HG03558 (cell line): ENCODE measurements around the gene PDZD2.
"Not testable (repeated sequence)": the region's sequence is repeated elsewhere in the genome, so short reads cannot be mapped to it uniquely, and the experiment has no call there.

Experiments
- ATAC-seq: cut with Tn5 transposase; IDR thresholded peaks from one replicate; pipeline ENCODE4 v1.9.1; 2021; ENCODE audit warnings: moderate number of reproducible peaks; ENCODE audit not compliant: unreplicated experiment; ENCODE audit errors: extremely low read depth

The PDZD2 gene

GRCh38 chr5:31638748-31639418 lies at the start of gene PDZD2:
TSS of gene PDZD2 (plus strand) at chr5:31639131.
- ATAC-seq, result peak; percentile 69

GRCh38 chr5:31593665-31594064 lies 45.3 kb upstream of the PDZD2 start:
- ATAC-seq, result no peak

- ATAC-seq, result no peak
Observed at GRCh38 chr5:31596354-31596753, 42.6 kb upstream of the PDZD2 start.

DNA sequence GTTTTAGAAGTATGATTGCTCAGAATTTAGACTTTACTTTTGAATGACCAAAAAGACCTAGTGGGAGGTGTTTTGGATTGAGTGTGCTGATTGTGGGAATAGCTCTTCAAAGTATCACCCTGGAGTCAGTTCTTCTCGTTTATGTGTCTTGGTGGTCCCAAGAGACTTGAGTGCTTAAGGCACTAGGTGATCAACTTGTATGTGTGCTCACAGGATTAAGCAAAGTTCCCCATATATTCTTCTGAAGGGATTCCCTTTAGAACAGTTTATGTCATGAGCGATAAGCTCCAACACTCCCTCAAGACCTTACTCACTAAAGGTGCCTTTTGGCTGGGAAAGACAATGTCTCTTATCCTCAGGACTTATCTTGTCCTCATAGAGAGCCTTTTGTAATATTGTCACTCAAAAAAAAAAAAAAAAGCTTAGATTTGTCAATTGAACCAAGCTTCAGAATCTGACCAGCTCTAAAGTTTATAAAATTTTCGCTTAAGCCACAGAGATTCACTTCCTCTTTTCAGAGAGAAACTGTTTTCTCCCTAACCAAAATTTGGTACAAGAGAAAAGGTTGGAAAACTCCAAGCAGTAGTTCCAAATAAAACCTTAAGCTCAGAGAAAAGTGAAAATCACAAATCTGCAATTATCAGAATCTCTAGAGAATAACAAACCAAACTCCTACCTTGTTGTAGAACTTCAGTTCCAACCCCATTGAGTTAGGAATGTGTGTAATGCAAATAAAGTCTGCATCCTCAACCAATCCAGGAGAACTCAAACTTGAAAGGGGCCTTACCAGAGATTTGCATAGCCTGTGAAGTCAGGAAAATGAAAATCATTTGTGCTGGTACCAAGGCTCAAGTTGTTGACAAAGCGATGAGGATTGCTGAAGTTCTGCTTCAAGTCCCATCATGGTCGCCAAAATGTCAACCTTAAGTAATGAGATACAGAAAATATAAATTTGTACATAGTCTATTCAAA lies 40.0 kb upstream of the PDZD2 start:
- no peak for ATAC-seq

DNA sequence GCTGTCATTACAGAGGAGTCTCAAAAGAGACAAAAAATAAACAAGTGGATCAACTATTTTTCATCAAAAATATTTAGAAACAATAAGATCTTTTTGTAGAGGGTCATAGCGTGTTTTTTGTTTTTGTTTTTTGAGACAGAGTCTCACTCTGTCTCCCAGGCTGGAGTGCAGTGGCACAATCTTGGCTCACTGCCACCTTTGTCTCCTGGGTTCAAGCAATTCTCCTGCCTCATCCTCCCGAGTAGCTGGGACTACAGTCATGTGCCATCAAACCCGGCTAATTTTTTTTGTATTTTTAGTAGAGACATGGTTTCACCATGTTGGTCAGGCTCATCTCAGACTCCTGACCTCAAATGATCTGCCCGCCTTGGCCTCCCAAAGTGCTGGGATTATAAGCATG lies 36.6 kb upstream of the PDZD2 start:
- ATAC-seq, result not testable (repeated sequence)

GRCh38 chr5:31604240-31604639 lies 34.7 kb upstream of the PDZD2 start:
- ATAC-seq, result no peak

DNA sequence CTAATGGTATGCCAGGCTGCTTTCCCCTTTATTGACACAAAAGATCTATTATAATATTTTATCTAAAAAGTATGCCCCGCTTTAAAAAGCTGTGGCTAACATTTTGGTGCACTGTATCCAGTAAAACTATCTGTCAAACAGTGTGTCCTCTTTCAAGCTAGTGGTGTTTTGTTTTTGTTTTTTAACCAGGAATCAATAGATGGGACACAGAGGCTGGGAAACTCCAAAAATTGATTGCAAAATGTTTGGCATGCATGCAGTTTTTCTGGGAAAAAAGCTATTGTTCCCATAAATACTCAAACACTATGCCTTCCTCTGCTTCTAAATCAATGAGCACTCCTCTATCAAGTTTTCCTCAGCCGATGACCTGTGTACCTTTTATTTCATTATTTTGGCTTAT lies 34.3 kb upstream of the PDZD2 start:
- ATAC-seq, result no peak

GRCh38 chr5:31605920-31606319 lies 33.0 kb upstream of the PDZD2 start:
- ATAC-seq, result no peak

GRCh38 chr5:31607546-31607945 lies 31.4 kb upstream of the PDZD2 start:
- no peak for ATAC-seq

- ATAC-seq, result no peak
Observed at GRCh38 chr5:31611002-31611401, 27.9 kb upstream of the PDZD2 start.

GRCh38 chr5:31613651-31614050 lies 25.3 kb upstream of the PDZD2 start:
- ATAC-seq, result no peak

- ATAC-seq, result no peak
Observed at GRCh38 chr5:31614151-31615020, 24.5 kb upstream of the PDZD2 start.

DNA sequence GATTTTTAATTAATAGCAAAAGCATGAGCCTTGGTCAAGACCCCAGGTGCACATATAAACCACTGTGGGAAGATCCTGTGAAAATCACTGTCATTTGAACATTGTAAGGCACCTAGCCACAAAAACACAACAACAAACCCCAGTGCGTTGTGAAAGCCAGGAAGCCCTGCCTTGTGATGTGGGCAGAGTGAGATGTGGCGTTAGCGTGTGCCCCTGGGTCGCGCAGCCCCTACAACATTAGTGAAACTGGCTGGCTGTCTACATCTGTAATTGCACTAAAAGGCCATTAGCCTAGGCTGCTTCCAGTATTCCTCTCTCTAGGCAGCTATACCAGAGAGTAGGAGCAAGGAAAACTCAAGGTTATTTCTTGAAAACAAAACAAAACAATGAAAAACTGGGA lies 21.1 kb upstream of the PDZD2 start:
- no peak for ATAC-seq

- no peak for ATAC-seq
Observed at GRCh38 chr5:31620026-31620425, 18.9 kb upstream of the PDZD2 start.

DNA sequence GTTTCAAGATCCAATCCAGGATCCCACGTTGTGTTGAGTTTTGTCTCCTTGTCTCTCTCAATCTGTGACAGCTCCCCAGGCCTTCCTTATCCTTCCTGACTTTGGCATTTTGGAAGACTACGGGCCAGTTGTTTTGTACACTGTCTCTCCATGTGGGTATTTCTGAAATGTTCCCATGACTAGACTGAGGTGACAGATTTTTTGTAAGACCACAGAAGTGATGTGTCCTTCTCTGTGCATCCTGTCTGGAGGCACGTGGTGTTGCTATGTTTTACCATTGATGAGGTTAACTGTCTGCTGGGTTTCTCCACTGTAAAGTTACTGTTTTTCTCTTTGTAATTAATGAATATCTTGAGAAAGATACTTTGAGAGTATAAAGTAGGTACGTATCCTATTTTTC lies 15.7 kb upstream of the PDZD2 start:
- no peak for ATAC-seq

GRCh38 chr5:31625394-31625793 lies 13.5 kb upstream of the PDZD2 start:
- no peak for ATAC-seq

GRCh38 chr5:31626156-31626555 lies 12.8 kb upstream of the PDZD2 start:
- ATAC-seq, result no peak

- ATAC-seq, result no peak
Observed at GRCh38 chr5:31626604-31627234, 12.2 kb upstream of the PDZD2 start.

DNA sequence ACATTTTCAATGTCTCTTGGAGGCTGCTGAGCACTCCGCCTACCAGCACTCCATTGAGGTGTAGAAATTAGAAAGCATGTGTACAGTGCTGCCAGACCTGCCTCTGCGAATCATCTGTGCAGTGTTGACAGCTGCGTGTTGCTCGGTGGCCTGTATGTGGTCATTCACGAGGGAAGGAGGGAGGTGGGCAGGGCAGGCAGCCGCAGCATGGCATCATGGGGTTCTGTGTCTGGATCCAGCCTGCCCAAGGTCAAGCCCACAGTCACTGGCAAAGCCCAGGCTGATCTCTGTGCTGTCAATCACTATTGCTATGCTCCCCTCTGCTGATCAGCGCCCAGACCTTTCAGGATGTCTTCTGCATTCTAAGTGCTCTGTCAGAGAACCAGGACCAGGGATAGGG lies 8.0 kb upstream of the PDZD2 start:
- no peak for ATAC-seq

DNA sequence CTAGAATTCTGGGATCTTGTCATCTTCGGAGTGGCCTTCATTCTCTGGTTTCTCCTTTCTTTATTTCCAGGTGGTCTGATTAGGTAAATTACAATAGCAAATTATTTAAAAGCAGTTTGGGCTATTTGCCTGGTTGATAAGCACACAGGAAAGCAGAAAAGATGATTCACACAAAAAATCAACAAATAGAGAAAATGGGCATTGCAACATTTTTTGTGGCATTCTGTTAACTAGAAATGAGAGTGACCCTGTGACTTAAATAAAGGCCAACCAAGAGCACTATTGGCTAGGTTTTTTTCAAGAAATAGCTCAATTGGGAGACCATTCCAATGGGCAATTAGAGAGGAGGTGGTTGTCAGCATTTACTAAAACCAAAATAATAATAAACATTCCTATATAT lies 6.5 kb upstream of the PDZD2 start:
- no peak for ATAC-seq
